Tracheal epithelial cell (primary cell): Measurements from ENCODE around the gene DLAT. TPM values are rescaled to one million over a fixed set of nuclear protein-coding genes. Genes with fewer than 3 reads are reported as not detected.

ENCODE experiments used
- total RNA-seq: library from RNA; depleted of rRNA; stranded (reverse); fragments of >200 nt; gene quantifications from 2 replicates; pipeline ENCODE4 v1.2.1, GENCODE V29; 2014

The DLAT gene
- 39.8 and 40.7 TPM in 2 replicates for total RNA-seq

DNA sequence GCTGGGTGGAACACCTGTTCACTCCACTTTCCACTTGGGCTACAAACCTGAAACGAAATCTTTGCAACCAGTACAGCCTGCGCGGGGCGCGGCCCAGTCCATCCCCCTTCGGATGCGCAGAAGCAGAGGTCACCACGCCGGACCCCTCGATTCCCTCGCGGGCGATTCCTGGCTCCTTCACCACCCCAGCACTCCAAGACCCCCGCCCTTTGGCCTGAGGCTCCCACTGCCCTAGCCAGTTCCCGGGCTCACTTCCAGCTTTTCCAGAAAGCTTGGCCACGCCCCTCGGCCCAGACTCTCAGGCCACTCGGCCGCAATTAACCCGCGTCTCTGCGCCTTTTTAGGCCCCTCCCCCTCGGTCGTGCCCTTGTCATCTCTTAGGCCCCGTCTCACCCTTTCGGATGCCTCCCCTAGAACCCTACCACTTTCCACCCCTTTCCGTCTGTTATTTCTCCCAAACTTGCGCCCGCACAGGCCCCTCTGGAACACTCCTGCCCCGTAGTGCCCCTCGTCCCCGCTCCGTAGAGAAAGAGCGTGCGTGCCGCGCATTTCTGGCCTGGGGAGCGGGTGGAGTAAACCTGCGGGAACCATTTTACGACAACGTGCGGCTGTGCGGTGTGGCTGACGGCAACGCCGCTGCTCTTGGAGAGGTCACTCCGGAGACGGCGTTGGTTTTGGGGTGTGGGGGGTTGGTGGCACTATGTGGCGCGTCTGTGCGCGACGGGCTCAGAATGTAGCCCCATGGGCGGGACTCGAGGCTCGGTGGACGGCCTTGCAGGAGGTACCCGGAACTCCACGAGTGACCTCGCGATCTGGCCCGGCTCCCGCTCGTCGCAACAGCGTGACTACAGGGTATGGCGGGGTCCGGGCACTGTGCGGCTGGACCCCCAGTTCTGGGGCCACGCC, at the start of gene DLAT:
DLAT (plus strand) TSS at position 636 of the 906 bp plus-strand sequence; CDS start at position 701, 65 bp downstream.

DNA sequence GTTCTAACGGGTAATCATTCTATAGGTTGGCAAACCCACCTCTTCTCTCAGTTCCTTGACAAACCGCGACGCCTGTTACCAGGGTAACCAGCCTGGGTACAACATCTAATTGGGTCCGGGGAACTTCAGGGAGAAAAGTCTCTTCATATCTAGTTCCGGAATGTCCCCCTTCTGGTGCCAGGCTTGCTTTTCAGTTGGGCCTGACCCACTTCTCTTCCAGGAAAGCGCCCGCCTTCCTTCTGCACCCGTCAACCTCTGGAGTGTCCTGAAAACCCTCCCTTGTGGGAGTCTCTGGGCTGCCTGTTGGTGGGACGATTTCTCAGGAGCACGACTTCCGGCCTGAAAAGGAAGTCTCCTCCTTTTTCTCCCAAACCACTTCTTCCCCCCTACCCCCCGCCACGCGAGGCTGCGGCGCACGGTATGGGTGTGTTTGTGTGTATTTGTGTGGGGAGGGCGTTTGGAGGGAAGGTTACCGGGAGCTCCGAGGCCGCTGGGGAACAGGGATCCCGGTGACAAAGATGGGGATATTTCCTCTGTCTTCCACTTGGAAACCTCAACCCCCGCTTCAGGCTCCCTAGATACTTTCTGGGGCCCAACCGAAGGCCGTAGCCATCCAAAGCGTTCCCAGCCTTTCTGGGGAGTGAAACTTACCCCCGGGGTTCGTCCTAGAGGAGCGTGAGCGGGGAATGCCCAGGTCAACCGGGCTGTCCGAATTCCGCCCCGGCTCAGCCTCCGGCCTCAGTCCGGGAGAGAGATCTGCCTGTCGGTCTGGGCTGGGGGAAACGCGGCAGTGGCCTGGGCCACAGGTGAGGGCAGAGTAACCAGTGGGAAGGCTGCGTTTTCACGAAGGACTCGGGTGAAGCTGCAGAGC, 49.0 kb downstream of the DLAT start, which contains the start of the genes NKAPD1 and PIH1D2:
NKAPD1 (plus strand) TSS at position 359 of the 871 bp plus-strand sequence. CDS start 1,276 bp downstream, outside the sequence.
PIH1D2 (minus strand) TSS at position 77 of the 871 bp plus-strand sequence. CDS start 843 bp downstream, outside the sequence.

DNA sequence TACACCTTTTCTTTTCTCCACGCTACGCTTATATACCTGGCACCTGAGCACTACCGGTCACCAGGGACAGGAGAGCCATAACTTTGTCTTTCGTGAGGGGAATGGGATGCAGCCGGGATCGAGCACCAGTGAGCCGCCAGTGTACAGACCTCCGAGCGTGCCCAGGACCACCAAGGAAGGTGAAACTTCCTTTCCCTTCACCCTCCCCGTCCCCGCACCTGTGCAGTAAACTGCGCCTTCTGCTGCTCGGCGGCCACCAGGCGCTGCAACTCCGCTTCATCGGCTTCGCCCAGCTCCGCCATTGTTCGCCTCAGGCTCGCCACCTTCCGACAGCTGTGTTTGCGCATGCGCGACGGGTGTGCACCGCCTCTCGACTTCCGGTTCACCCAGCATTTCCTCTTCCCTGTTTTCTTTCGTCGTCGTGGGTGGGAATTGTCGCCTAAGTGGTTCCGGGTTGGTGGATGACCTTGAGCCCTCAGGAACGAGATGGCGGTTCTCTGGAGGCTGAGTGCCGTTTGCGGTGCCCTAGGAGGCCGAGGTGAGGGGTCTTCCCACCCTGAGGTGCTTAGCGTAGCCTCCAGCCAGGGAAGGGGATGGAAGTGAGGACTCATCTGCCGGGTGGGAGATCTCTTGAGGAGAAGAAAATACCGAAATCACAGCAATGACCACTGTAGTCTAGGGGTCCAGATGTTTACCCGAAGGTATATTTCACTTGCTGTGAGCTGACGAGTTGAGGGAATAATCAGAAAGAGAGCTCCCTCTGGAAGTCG, 61.4 kb downstream of the DLAT start, which contains the start of the genes SDHD and TIMM8B:
SDHD (plus strand) TSS at position 452 of the 770 bp plus-strand sequence; CDS start at position 487, 35 bp downstream.
TIMM8B (minus strand) TSS at position 335 of the 770 bp plus-strand sequence; CDS start at position 302, 33 bp downstream.

Other genes starting within 250 kb of the DLAT start
- 31.8 and 36.9 TPM in 2 replicates for gene ALG9, start 153.8 kb upstream of the DLAT start, total RNA-seq
- gene FDXACB1, start 146.2 kb upstream of the DLAT start, total RNA-seq: 2.2 and 2.3 TPM in 2 replicates
- gene CFAP68, start 145.9 kb upstream of the DLAT start, total RNA-seq: 16.2 and 18.3 TPM in 2 replicates
- 0.85 and 18.1 TPM in 2 replicates for gene CRYAB, start 113.6 kb upstream of the DLAT start, total RNA-seq
- gene HSPB2, start 112.7 kb upstream of the DLAT start, total RNA-seq: 0.24 TPM in 1 of 2 replicates, not detected in the other
- gene C11orf52, start 106.5 kb upstream of the DLAT start, total RNA-seq: 1.1 and 1.7 TPM in 2 replicates
- 10.9 and 20.5 TPM in 2 replicates for gene DIXDC1, start 88.1 kb upstream of the DLAT start, total RNA-seq
- 0.72 and 1.1 TPM in 2 replicates for gene PIH1D2, start 48.6 kb downstream of the DLAT start, total RNA-seq
- 17.8 and 24.3 TPM in 2 replicates for gene NKAPD1, start 48.9 kb downstream of the DLAT start, total RNA-seq
- 38.8 and 49.9 TPM in 2 replicates for gene TIMM8B, start 61.3 kb downstream of the DLAT start, total RNA-seq
- gene SDHD, start 61.5 kb downstream of the DLAT start, total RNA-seq: 172 and 180 TPM in 2 replicates
- gene IL18, start 138.7 kb downstream of the DLAT start, total RNA-seq: 30.8 and 91.9 TPM in 2 replicates
- not detected in 2 replicates for gene TEX12, start 142.0 kb downstream of the DLAT start, total RNA-seq
- 0.24 and 0.85 TPM in 2 replicates for gene BCO2, start 150.1 kb downstream of the DLAT start, total RNA-seq
- 55.2 and 68.8 TPM in 2 replicates for gene PTS, start 201.0 kb downstream of the DLAT start, total RNA-seq
- gene PLET1, start 235.5 kb downstream of the DLAT start, total RNA-seq: not detected in 2 replicates